ENCODE results near the gene CMBL.
A peak's percentile ranks its signal among the peaks of the same experiment; 100 is the strongest.

Gene CMBL

DNA sequence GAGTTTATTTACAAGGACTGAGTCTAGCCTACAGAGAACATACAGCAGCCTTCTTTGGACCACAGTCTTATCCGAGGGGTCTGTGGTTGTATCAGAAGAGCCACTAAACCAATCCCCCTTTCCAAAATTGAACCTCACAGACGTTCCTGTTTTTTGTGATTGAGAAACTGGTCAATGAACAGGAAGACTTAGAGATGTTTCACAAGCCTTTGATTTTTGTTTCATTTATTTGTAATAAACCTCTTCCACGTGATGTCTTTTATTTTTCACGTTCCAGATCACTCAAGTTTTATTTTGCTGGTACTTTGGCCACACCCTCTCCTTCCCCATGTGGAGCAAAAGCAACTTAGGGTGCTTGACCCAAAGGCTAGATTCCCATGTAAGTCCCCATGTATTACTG lies 41.6 kb downstream of the CMBL start:
- Histone ChIP-seq H3K27me3 (ENCODE audit: insufficient read depth, low read depth, severe bottlenecking) (no peaks in the 10 kb centered on the region), H3K27ac (no peak overlapping the region), H3K4me3 (ENCODE audit: low read depth, low read length) (no peak overlapping the region), H3K9me3 (ENCODE audit: severe bottlenecking) (no peaks in the 10 kb centered on the region), H3K36me3 (peaks cover 53% of the 10 kb centered on the region)
- TF ChIP-seq, protein P1, sequence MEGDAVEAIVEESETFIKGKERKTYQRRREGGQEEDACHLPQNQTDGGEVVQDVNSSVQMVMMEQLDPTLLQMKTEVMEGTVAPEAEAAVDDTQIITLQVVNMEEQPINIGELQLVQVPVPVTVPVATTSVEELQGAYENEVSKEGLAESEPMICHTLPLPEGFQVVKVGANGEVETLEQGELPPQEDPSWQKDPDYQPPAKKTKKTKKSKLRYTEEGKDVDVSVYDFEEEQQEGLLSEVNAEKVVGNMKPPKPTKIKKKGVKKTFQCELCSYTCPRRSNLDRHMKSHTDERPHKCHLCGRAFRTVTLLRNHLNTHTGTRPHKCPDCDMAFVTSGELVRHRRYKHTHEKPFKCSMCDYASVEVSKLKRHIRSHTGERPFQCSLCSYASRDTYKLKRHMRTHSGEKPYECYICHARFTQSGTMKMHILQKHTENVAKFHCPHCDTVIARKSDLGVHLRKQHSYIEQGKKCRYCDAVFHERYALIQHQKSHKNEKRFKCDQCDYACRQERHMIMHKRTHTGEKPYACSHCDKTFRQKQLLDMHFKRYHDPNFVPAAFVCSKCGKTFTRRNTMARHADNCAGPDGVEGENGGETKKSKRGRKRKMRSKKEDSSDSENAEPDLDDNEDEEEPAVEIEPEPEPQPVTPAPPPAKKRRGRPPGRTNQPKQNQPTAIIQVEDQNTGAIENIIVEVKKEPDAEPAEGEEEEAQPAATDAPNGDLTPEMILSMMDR (IDR thresholded peaks at IDR 0.05; ENCODE audit: low read depth, low read length) = no peak
- DNase-seq = no peak

DNA sequence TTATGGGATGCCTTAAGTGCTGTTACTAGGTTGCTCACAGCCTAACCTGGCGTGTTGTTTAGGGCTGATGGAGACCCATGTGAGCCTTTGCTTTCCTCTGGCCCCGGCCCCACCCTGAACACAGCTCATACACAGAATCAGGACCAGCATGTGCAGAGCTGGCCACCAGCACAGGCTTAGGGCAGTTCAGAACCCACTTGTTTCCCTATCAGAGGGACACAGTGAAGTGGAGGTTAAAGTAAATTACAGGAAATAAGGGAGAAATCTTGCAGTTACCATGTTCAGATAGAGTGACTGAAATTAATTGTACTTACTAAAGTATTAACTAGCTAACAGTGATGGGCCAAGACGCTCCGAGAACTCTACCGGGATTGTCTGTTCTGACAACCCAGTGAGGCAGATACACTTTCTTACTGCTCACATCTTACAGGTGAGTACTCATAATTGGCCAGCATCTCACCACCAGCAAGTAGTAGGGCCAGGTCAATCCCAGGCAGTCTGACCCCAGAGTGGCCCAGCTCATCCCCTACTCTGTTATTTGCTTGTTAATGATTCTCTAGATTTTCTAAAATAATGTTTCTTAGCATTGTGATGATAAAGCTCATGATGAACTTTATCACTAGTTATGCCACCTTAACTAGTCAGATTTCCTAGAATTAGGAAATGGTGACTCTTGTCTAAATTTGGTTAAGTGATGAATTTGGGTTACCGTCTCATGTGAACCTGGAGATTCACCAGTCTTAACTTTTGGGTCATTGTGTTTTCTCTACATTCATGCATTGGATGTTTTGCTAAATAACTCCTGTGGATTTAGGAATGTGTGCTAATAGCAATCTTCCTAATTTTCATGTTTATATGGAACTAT lies 42.2 kb downstream of the CMBL start:
- no peaks in the 10 kb centered on the region for H3K27me3 ChIP-seq (ENCODE audit: insufficient read depth, low read depth, severe bottlenecking)
- H3K4me3 ChIP-seq (ENCODE audit: low read depth, low read length) = no peak overlapping the region
- H3K27ac ChIP-seq = no peak overlapping the region
- peaks cover 60% of the 10 kb centered on the region for H3K36me3 ChIP-seq
- TF ChIP-seq, protein P1 (IDR thresholded peaks at IDR 0.05; ENCODE audit: low read depth, low read length) = no peak
- no peaks in the 10 kb centered on the region for H3K9me3 ChIP-seq (ENCODE audit: severe bottlenecking)
- DNase-seq = no peak

DNA sequence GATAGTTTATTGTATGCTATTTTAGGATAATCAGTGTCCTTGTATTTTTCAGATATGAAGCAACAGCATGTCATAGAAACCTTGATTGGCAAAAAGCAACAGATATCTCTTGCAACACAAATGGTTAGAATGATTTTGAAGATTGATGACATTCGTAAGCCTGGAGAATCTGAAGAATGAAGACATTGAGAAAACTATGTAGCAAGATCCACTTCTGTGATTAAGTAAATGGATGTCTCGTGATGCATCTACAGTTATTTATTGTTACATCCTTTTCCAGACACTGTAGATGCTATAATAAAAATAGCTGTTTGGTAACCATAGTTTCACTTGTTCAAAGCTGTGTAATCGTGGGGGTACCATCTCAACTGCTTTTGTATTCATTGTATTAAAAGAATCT lies 43.1 kb downstream of the CMBL start:
- no peaks in the 10 kb centered on the region for H3K9me3 ChIP-seq (ENCODE audit: severe bottlenecking)
- peaks cover 68% of the 10 kb centered on the region for H3K36me3 ChIP-seq
- TF ChIP-seq, protein P1 (IDR thresholded peaks at IDR 0.05; ENCODE audit: low read depth, low read length) = no peak
- no peak overlapping the region for H3K4me3 ChIP-seq (ENCODE audit: low read depth, low read length)
- no peaks in the 10 kb centered on the region for H3K27me3 ChIP-seq (ENCODE audit: insufficient read depth, low read depth, severe bottlenecking)
- no peak for DNase-seq
- no peak overlapping the region for H3K27ac ChIP-seq

DNA sequence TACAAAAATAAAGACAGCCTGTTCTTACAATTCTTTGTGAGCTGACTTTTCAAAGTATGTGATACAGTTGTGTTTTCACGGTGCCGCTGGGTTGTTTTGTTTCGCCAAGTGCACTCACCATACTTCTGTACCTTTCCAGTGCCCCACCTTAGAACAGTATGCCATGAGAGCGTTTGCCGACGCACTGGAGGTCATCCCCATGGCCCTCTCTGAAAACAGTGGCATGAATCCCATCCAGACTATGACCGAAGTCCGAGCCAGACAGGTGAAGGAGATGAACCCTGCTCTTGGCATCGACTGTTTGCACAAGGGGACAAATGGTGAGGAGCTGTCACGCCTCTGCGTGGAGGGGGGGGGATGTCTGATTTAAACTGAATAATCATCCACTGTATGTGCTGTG lies 44.7 kb downstream of the CMBL start:
- DNase-seq = no peak
- Histone ChIP-seq H3K4me3 (ENCODE audit: low read depth, low read length) (no peak overlapping the region), H3K36me3 (peaks cover 84% of the 10 kb centered on the region), H3K9me3 (ENCODE audit: severe bottlenecking) (no peaks in the 10 kb centered on the region), H3K27ac (no peak overlapping the region), H3K27me3 (ENCODE audit: insufficient read depth, low read depth, severe bottlenecking) (no peaks in the 10 kb centered on the region)
- TF ChIP-seq, protein P1 (IDR thresholded peaks at IDR 0.05; ENCODE audit: low read depth, low read length) = no peak

DNA sequence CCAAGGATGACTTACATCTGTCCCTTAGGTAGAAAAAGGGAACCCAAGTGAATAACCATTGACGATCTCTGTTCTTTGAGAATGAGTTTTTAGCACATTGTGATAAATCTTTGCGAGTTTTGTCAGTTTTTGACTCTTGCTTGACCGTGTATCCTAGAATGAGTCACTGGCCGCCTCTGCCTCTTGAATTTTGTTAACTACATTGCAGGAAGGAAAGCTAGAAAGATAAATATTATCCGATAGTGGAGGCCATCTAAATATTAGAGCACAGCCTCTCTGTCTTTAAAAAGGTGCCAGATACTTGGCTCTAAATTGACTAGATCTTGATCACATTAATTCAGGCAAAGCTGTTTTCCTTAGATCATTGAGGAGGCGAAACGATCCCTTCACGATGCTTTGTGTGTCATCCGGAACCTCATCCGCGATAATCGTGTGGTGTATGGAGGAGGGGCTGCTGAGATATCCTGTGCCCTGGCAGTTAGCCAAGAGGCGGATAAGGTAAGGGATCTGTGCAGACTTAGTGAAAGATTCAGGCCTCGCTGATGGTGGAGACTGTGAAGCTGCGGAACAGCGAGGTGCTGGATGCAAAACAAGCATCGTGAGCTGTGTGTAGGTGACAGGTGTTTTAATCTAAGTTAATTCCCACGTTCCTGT lies 45.5 kb downstream of the CMBL start:
- H3K36me3 ChIP-seq = peaks cover 92% of the 10 kb centered on the region
- DNase-seq = peak; percentile 94
- TF ChIP-seq, protein P1 (IDR thresholded peaks at IDR 0.05; ENCODE audit: low read depth, low read length) = no peak

More for the DNA sequence above, 45.5 kb downstream of the CMBL start:
- Histone ChIP-seq H3K27ac (peak overlapping the region; percentile 27), H3K9me3 (ENCODE audit: severe bottlenecking) (no peaks in the 10 kb centered on the region), H3K4me3 (ENCODE audit: low read depth, low read length) (no peak overlapping the region), H3K27me3 (ENCODE audit: insufficient read depth, low read depth, severe bottlenecking) (no peaks in the 10 kb centered on the region)

Measured in WERI-Rb-1 (cell line).